Measurements from ENCODE around the gene MFSD11.
"Not testable (repeated sequence)": the region's sequence is repeated elsewhere in the genome, so short reads cannot be mapped to it uniquely, and the experiment has no call there.

MFSD11 gene

DNA sequence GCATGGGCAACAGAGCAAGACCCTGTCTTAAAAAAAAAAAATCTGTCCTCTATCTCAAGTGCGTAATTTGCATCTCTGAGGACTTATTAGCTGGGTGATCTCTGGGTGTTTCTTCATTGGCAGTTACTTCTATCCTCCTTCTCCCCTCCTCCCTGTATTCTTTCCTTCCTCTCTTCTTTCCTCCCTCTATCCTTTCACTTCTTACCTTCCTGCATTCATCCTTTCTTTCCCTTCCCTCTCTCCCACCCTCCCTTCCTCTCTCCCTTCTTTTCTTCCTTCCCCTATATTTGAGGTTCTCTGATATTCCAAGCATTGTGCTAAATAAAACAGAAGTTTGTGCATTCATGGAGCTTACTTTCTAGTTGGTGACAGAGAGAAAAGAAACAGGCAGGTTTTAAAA, 10.7 kb downstream of the MFSD11 start:
- DNase-seq, result no peak

DNA sequence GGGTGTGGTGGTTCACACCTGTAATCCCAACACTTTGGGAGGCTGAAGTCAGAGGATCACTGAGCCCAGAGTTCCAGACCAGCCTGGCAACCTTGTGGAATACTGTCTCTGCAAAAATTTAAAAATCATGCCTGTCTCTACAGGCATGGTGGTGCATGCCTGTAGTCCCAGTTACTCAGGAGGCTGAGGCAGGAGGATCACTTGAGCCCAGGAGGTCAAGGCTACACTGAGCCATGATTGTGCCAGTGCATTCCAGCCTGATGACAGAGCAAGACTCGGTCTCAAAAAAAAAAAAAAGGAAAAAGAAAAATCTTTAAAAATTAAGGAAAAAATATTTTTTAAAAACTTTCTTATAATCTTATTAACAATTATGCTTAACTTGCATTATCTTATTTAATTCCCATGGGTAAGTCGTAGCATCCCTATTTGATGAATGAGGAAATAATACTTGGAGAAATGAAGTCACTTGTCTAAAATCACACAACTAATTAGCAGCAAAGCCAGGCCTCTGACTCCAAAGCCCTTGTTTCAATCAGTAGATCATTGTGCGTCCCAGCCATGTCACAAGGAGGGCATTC, 13.6 kb downstream of the MFSD11 start:
- no peak for DNase-seq

DNA sequence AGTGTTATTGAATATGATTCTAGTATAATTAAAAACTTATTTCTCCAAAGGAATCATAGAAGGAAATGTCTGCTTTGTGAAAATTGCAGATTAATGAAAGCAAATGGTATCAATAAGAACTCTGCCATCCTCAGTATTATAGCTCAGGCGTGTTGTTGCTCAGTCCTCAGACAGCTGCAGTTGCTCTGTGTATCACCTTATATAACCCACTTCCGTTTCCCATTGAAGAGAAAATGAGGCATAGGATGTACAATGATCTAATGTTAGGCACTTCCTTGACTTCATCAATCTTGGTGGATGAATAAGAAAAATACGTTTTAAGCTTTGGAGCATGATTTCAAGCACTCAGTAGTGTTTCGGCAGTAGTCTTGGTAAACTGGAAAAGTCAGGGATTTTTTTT, 14.1 kb downstream of the MFSD11 start:
- DNase-seq, result no peak

DNA sequence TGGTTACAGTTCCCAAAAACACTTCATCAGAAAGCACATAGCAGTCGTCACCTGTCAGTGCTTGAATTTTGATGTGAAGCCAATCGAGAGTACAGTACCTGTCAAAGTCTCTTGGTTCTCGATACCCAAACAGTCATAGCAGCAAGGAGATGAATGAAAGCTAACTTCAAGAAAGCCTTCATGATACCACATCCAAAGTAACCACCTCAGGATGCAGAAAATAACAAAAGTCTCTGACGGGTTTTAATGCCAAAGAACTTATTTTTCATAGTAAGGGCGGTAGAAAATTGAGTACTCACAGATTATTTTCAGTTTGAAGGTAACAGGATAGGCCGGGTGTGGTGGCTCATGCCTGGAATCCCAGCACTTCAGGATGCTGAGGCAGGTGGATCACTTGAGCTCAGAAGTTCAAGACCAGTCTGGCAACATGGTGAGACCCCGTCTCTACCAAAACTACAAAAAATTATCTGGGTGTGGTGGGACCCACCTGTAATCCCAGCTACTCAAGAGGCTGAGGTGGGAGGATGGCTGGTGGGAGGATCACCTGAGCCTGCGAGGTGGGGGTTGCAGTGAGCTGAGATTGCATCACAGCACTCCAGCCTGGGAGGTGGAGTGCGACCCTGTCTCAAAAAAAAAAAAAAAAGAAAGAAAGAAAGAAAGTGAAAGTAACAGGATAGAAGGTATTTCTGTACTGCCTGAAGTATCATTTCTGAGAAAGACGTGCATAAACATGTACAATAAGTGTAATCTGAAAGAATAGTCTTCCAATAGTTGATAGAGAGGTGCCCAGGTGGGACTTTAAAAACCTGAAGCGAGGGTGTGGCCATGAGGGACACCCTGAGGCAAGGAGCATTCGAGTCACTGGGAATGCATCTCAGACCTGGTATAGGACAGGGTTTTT, 15.4 kb downstream of the MFSD11 start:
- no peak for DNase-seq

DNA sequence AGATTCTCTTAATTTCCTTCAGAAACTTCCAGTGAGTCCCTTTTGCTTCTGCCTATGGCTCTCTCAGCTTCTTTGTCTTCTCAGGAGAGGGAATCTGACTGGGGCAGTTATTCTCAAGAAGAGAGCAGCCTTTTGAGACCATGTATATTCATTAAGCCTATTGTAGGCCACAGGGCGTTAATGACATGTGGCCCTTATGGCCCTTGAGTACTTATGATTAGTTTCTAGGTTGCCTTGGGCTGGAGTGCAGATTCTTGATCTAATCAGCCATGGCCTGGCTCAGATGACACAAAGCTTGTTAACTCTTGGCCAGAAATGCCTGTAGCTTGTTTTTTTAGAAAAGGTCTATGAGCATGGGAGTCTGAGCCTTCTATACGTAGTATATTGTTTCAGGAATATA, 17.4 kb downstream of the MFSD11 start:
- no peak for DNase-seq

DNA sequence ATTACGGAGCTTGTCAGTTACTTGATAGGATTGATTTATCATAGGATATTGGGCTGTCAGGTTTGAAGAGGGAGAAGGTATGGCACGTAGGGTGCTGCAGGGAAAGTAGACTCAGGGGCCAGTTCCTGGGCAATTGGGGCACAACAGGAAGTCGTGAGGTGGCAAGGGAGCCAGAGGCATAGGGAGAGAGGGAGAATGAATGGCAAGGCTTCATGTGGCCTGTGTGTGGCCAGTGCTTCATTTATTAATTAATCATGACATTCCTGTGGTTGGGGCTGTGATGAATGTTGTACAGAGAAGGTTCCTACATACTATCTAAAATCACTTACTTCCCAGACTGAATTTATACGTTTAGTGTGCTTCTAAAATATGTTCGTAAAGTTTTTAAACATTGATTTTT, 19.3 kb downstream of the MFSD11 start:
- no peak for DNase-seq

DNA sequence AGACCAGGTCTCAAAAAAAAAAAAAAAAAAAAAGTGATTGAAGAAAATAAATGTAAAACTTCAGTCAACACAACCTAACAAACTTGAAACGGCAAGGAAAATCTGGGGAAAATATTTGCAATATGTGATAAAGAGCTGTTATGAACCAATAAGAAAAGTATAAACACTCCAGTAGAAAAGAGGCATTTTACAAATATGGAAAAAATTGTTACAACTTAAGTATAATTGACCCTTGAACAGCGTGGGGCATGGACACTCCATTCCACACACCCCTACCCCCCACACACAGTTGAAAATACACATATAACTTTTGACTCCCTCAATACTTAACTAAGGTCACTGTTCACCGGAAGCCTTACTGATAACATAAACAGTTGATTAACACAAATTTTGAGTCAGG, 20.7 kb downstream of the MFSD11 start:
- no peak for DNase-seq

DNA sequence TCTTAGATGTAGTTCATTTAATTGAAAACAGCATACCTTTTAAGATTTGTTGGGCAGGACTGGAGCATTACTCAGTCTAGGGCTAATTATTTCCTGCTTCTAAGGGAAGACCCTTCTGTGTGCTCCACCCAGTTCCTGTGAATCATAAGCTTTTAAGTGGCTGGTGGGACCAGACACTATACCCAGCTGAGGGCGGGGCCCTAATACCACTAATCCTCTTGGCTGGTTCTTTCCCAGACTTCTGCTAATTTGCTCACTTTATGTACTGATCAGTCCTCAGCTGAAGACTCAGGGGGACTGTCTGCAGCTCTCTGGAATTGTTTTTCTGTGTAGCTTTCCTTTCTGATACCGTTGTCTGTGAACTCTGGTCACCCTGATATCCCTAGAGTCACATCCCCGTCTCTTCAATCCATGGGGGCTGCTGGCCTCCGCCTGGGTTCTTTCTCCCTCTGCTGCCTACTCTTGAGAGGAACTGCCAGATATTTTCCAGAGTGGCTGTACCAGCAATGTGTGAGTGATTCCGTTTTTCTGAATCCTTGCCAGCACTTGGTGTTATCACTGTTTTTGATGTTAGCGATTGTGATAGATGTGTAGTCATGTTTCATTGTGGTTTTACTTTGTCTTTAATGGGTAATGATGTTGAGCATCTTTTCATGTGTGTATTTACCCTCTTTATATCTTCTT, 35.1 kb downstream of the MFSD11 start:
- no peak for DNase-seq

DNA sequence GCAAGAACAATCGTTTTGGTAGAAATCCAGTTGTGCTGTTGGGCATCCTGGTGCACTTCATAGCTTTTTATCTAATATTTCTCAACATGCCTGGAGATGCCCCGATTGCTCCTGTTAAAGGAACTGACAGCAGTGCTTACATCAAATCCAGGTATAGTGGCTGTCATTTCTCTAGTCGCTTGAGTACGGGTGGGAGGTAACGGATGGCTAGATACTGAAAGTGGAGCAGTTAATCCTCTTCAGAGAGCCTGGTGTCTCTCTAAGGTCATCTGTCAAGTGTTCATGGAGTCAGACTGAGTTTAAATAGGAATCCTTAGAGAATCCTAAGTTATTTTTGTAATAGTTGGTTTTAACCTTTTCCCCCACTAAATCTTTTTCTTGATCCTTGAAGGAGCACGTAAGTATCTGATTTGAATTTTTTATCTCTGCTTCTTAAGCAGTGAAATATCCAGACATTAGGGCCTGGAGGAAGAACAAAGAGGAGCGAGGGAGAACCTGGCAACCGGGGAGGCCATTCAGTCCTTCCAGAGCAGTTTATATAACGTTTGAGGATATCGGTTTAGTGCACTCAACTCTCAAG, 37.2 kb downstream of the MFSD11 start:
- no peak for DNase-seq

DNA sequence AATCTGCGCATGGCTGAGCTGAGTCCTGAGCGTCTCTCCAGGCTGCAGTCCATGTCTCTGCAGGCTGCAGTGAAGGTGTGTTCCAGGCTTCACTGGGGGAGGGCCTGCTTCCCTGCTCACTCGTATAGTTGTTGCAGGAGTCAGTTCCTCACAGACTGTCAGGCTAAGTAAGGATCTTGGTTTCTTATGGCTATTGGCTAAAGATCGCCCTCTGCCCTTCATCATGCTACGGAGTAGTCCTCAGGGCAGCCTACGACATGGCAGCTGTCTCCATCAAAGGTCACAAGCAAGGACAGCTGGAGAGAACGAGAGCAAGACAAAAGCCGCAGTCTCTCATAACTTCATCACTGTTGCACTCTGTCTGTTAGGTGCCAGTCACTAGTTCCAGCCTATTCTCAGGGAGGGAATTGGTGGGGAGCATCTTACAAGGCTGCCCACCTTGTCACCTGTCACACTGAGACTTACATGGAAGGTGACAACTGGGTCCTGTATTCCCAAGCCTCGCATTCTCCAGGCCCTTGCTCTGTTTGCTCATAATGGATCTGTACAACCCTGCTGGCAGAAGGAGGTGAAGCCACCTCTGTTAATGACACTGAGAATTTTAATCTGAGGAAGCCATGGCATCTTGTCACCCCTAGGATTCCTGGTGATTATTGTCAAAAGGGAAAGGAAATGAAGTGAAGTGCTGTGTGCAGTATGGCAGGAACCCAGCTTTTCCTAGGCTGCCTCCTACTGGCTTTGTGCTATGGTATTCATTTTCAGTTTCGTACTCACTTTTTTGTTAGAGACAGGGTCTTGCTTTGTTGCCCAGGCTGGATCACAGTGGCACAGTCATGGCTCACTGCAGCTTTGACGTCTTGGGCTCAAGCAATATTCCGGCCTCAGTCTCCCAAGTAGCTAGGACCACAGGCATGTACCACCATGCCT, 43.4 kb downstream of the MFSD11 start:
- DNase-seq, result no peak

DNA sequence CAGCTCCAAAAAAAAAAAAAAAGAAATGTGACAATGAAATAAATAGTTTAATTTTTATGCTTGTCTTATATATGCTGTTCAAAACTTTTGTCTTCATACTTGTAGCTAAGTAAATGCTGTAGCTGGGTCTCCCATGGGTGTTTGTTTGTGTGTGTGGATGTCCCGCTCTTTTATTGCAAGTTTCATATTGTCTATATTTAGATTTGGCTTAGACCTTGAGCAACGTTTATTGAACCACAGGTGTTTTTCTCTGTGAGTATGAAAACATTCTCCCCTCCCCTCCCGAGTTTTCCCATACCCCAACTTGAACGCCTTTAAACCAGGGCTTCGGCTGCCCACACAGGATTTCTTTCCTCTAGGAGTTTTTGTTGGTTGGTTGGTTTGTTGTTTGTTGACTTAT, 45.2 kb downstream of the MFSD11 start:
- DNase-seq, result no peak

DNA sequence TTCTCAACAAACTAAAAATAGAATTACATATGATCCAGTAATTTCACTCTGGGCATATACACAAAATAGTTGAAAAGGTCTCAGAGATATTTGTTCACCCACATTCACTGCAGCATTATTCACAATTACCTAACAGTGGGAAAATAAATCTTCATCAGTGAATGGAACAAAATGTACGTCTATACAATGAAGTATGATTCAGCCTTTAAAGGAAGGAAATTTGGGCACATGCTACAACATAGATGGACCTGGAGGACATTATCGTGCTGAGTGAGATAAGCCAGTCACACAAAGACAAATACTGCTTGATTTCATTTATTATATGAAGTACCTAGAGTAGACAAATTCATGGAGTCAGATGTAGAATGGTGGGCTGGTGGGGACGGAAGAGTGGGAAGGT, 47.0 kb downstream of the MFSD11 start:
- no peak for DNase-seq

DNA sequence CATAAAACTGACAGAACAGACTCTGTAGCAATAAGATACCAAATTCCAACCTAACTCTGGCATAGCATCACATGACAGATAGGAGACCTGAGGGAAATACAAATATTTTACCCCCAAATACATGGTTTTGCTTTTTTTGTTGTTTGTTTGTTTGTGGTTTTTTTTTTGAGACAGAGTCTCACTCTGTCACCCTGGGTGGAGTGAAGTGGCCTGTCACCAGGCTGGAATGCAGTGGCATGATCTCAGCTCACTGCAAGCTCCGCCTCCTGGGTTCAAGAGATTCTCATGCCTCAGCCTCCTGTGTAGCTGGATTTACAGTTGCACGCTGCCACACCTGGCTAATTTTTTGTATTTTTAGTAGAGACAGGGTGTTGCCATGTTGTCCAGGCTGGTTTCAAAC, 49.9 kb downstream of the MFSD11 start:
- DNase-seq, result not testable (repeated sequence)

DNA sequence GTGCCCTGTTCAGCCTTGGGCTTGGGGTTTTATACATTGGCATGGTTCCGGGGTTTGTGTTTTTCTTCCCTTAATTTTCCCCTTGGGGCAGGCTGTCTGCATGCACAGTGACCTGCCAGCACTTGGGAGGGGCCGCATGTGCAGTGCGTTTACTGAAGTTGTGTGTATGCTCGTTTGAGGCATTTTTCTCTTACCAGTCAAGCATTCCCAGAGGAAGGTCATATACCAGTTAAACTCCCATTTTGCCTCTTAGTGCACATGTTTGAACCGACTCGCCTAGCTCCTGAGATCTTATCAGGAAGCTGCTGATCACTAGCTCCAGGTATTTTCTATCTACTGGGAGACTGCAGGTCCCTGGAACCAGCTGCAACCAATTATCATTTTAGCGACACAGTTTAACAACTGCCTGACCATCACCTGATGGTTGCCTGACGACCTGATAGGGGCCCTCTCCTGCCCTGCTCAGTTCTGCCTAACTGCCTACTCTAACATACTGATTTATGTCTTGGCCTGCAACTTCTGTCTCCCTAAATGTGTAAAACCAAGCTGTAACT, 51.4 kb downstream of the MFSD11 start:
- no peak for DNase-seq

DNA sequence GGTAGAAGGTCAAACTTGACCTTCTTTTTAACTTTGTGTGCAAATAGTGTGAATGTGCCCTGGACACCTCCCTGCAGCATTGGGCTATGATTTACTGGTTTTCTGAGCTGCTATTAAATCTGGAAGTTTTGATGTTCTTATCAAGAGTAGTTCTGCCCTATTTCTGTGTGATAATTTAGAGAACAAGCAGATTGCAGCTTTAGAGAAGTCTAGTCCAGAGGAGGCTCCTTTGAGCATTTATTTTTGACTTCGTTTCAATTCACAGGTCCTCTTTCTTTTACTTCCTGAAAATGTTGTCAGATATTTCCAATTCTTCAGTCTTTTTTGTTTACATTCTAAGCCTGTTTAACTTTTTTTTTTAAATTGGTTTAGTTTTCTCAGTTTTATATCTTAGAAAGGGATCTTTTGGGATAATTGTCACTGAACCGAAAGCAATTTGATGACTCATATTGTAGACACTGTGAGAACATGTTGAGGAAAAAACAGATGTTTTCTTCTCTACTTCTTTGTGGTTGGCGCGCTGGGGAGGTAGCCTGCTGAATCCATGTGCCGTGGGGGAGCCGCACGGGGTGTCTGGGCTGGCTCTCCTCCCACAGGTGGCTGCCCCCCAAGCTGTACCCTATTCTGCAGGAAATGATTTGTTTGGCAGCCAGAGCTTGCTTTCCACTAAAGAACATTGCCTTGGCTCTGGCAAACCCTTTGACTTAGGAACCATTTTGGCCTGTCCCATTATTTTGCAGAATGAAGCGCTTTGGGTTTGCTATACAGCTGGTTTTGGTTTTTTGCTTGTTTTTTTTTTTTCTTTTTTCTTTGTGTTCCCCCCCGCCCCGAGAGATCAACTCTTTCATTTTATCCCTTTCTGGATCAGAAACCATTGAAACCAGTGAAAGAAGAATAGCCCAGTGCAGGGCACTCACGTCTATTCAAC, 53.4 kb downstream of the MFSD11 start:
- no peak for DNase-seq

DNA sequence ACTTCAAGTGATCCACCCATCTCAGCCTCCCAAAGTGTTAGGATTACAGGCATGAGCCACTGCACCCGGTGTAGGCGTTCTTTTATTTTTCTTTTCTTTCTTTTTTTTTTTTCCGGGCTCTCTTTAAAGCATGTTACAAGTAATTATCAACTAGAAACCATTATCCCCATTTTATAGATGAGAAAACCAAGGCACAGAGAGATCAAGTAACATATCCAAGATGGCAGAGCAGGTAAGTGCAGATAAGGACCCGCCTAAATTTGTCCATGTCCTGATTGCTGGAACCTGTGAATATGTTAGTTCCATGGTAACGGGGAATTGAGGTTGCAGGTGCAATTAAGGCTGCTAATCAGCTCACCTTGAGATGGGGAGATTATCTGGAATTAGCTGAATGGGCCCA, 54.4 kb downstream of the MFSD11 start:
- no peak for DNase-seq

DNA sequence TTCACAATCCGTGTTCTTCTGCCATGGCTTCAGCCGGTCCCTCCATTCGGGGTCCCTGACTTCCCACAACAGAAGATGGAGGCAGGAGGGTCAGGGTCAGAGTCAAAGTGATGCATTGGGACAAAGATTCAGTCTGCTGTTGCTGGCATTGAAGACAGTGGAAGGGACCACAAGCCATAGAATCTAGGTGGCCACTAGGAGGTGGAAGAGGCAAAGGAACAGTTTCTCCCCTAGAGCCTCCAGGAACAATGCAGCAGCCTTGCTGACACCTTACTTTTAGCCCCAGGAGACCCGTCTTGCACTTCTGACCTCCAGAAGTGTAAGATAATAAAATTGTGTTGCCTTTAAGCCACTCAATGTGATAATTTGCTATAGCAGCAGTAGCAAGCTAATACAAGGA, 55.9 kb downstream of the MFSD11 start:
- DNase-seq, result no peak

DNA sequence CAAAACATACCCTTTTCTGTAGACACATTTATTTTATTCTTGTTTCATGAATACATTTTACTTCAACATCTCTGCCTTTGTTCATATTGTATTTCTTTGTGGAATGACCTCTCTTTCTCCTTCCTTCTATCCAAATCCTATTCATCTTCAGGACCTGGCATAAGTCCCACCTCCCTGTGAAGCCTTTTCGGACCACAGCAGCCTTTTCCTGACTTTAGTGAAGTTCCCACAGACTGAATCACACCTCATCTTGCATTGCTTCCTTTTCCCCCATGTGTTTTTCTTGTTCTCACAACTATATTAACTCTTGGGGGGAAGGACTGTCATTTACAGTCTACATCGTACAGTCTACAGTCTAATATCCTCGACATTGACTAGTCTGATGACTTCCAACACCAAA, 58.2 kb downstream of the MFSD11 start:
- no peak for DNase-seq

DNA sequence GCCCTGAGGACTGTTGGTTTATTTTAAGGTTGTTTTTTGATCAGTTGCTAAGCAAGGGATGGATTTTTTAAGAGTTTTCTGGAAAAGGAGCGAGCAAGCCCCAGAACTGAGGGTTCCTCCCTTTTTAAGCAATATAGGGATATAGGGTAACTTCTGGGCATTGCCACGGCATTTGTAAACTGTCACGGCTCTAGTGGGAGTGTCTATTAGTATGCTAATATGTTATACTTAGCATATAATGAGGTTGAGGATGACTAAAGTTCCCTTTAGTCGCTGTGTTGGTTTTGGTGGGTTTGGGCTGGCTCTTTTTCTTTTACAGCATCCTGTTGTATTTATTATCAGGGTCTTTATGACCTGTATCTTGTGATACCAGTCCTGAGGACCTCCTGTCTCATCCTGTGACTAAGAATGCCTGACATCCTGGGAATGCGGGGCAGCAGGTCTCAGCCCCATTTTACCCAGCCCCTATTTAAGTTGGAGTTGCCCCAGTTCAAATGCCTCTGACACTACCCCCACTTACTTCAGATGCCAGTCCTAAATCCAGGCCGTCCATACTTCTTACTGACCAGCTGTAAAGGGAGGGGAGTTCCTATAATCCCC, 59.4 kb downstream of the MFSD11 start:
- no peak for DNase-seq

DNA sequence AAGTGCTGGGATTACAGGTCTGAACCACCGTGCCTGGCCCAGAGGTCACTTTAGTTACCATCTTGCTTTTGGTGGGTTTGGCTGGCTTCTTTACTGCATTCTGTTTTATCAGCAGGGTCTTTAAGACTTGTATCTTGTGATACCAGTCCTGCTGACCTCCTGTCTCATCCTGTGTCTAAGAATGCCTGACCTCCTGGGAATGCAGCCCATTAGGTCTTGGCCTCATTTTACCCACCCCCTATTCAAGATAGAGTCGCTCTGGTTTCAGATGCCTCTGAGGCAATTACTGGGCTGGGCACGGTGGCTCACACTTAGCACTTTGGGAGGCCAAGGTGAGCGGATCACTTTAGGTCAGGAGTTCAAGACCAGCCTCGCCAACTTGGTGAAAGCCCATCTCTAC, 63.8 kb downstream of the MFSD11 start:
- DNase-seq, result no peak

DNA sequence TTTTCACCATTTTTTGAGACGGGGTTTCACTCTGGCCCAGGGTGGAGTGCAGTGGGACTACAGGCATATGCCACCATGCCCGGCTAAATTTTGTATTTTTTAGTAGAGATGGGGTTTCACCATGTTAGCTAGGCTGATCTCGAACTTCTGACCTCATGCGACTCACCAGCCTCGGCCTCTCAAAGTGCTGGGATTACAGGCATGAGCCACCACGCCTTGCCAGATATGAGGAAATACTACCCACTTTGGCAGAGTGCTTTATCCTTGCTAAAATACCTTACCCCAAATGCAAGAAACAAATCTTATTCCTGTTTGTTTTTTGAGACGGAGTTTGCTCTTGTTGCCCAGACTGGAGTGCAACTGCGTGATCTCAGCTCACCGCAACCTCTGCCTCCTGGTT, 67.4 kb downstream of the MFSD11 start:
- DNase-seq, result no peak

Data from NK-92 treated with Interleukin-12 subunit alpha and Interleukin-12 subunit beta, amount 100 ng/mL, for 24 hours (cell line).